Peyer's patch (tissue), 4 donors: ENCODE results near the gene GTF2F1. TPM values are rescaled to one million over a fixed set of nuclear protein-coding genes. Genes with fewer than 3 reads are reported as not detected.

Experiments used
- DNase-seq, 3 donors: peaks; one replicate each; pipeline ENCODE4 v3.0.0-alpha.2; 2017 to 2019
- H3K27ac ChIP-seq, 4 donors: fragments of 200-600 bp; sonication (generic); one replicate each; pipeline ENCODE4 v1.5.1; 2016 to 2019
- H3K27me3 ChIP-seq, 2 donors: fragments of 200-600 bp; sonication (generic); one replicate each; pipeline ENCODE4 v1.5.1; 2019
- H3K36me3 ChIP-seq, 3 donors: fragments of 200-600 bp; sonication (generic); one replicate each; pipeline ENCODE4 v1.5.1; 2016 to 2019
- H3K4me1 ChIP-seq, 4 donors: fragments of 200-600 bp; sonication (generic); one replicate each; pipeline ENCODE4 v1.5.1; 2016 to 2019
- H3K4me3 ChIP-seq, 4 donors: fragments of 200-600 bp; sonication (generic); 1 replicate in 3 of 4; 2 replicates in 1 of 4; pipeline ENCODE4 v1.5.1; 2016 to 2019; ENCODE audit warnings: mild to moderate bottlenecking in 1 of 4
- H3K9me3 ChIP-seq, 4 donors: fragments of 200-600 bp; sonication (generic); one replicate each; pipeline ENCODE4 v1.5.1; 2016 to 2019; ENCODE audit warnings: mild to moderate bottlenecking in 1 of 4
- CTCF ChIP-seq, 6 experiments: fragments of 450-650 bp in 4 of 6; fragments of 200-600 bp in 2 of 6; sonication (generic) in 1 of 6; IDR thresholded peaks; one replicate each; pipeline ENCODE4 v1.5.1; 2017 to 2019; ENCODE audit warnings: antibody characterized with exemption in 6 of 6, mild to moderate bottlenecking in 3 of 6, moderate library complexity in 1 of 6
- POLR2A ChIP-seq, 2 donors: fragments of 450-650 bp; IDR thresholded peaks; one replicate each; pipeline ENCODE4 v1.5.1; 2017; ENCODE audit warnings: antibody characterized with exemption in 2 of 2, mild to moderate bottlenecking in 2 of 2, moderate library complexity in 2 of 2
- total RNA-seq, 4 donors: library from RNA; depleted of rRNA; stranded (reverse); fragments of >200 nt; gene quantifications; one replicate each; pipeline ENCODE4 v1.1.0, GENCODE V29; 2016

Gene GTF2F1
- total RNA-seq, 4 donors from 2014 or later = 36.3 to 97.4 (median 54.0) TPM

GRCh38 chr19:6384381-6384780 lies 8.6 kb downstream of the GTF2F1 start:
- Histone ChIP-seq H3K27ac (no peak overlapping the region), H3K27me3 (no peaks in the 10 kb centered on the region), H3K4me1 (no peaks in the 10 kb centered on the region), H3K36me3 (peaks cover 0 to 99% (median 0%) of the 10 kb centered on the region in 3 donors), H3K9me3 (no peaks in the 10 kb centered on the region), H3K4me3 (no peak overlapping the region)
- TF ChIP-seq POLR2A (IDR thresholded peaks at IDR 0.05) (no peak), CTCF (IDR thresholded peaks at IDR 0.05) (no peak)
- no peak for DNase-seq

GRCh38 chr19:6383188-6383587 lies 9.8 kb downstream of the GTF2F1 start:
- no peaks in the 10 kb centered on the region for H3K4me1 ChIP-seq
- peaks cover 0 to 93% (median 0%) of the 10 kb centered on the region in 3 donors for H3K36me3 ChIP-seq
- H3K9me3 ChIP-seq = no peaks in the 10 kb centered on the region
- DNase-seq = no peak
- H3K4me3 ChIP-seq = no peak overlapping the region
- no peak overlapping the region for H3K27ac ChIP-seq
- TF ChIP-seq POLR2A (IDR thresholded peaks at IDR 0.05) (no peak), CTCF (IDR thresholded peaks at IDR 0.05) (no peak)
- no peaks in the 10 kb centered on the region for H3K27me3 ChIP-seq

GRCh38 chr19:6381030-6381750 lies 11.8 kb downstream of the GTF2F1 start:
- Histone ChIP-seq H3K36me3 (peaks cover 0 to 73% (median 0%) of the 10 kb centered on the region in 3 donors), H3K27ac (no peak overlapping the region), H3K9me3 (no peaks in the 10 kb centered on the region), H3K4me3 (no peak overlapping the region), H3K27me3 (no peaks in the 10 kb centered on the region), H3K4me1 (no peaks in the 10 kb centered on the region)
- DNase-seq = no peak
- no peak for TF ChIP-seq CTCF (IDR thresholded peaks at IDR 0.05)
- no peak for TF ChIP-seq POLR2A (IDR thresholded peaks at IDR 0.05)

- Histone ChIP-seq H3K4me3 (no peak overlapping the region), H3K9me3 (no peaks in the 10 kb centered on the region), H3K4me1 (no peaks in the 10 kb centered on the region), H3K36me3 (peaks cover 0 to 66% (median 0%) of the 10 kb centered on the region in 3 donors), H3K27me3 (no peaks in the 10 kb centered on the region), H3K27ac (no peak overlapping the region)
- TF ChIP-seq CTCF (IDR thresholded peaks at IDR 0.05) = no peak
- no peak for TF ChIP-seq POLR2A (IDR thresholded peaks at IDR 0.05)
- DNase-seq = no peak
Measured at GRCh38 chr19:6379744-6380143, 13.2 kb downstream of the GTF2F1 start.

GRCh38 chr19:6378486-6378885 lies 14.5 kb downstream of the GTF2F1 start:
- H3K27me3 ChIP-seq = no peaks in the 10 kb centered on the region
- TF ChIP-seq POLR2A (IDR thresholded peaks at IDR 0.05) = no peak
- TF ChIP-seq CTCF (IDR thresholded peaks at IDR 0.05) = no peak
- no peak for DNase-seq
- H3K4me1 ChIP-seq = peaks cover 0 to 8% (median 0%) of the 10 kb centered on the region in 4 donors
- H3K9me3 ChIP-seq = no peaks in the 10 kb centered on the region
- peaks cover 0 to 62% (median 0%) of the 10 kb centered on the region in 3 donors for H3K36me3 ChIP-seq
- H3K27ac ChIP-seq = no peak overlapping the region
- no peak overlapping the region for H3K4me3 ChIP-seq
